NCI-H69 (cell line): ENCODE results near the gene COL26A1.

ENCODE experiments used
- DNase-seq: peaks from one replicate; lab custom pipeline; 2025; lab: John Stamatoyannopoulos, UW

COL26A1 gene

GRCh38 chr7:101575168-101575567, 212.5 kb downstream of the COL26A1 start:
- DNase-seq: no peak

GRCh38 chr7:101575721-101576120, 213.0 kb downstream of the COL26A1 start:
- DNase-seq: no peak

GRCh38 chr7:101576998-101577397, 214.3 kb downstream of the COL26A1 start:
- no peak for DNase-seq

- no peak for DNase-seq
These were observed 215.9 kb downstream of the COL26A1 start for GRCh38 chr7:101578552-101578951.

- no peak for DNase-seq
These were observed 217.9 kb downstream of the COL26A1 start for GRCh38 chr7:101580596-101580995.

GRCh38 chr7:101581891-101582290, 219.2 kb downstream of the COL26A1 start:
- DNase-seq: no peak

- DNase-seq: no peak
These were observed 220.3 kb downstream of the COL26A1 start for GRCh38 chr7:101582971-101583370.

- DNase-seq: peak; percentile 86
These were observed 223.6 kb downstream of the COL26A1 start for GRCh38 chr7:101586078-101586905.

GRCh38 chr7:101586906-101587677, 224.4 kb downstream of the COL26A1 start:
- peak; percentile 16 for DNase-seq

GRCh38 chr7:101588131-101588935, 225.7 kb downstream of the COL26A1 start:
- no peak for DNase-seq

GRCh38 chr7:101589052-101589451, 226.4 kb downstream of the COL26A1 start:
- no peak for DNase-seq

GRCh38 chr7:101589976-101590662, 227.4 kb downstream of the COL26A1 start:
- peak; percentile 44 for DNase-seq

GRCh38 chr7:101590663-101591435, 228.2 kb downstream of the COL26A1 start:
- no peak for DNase-seq

GRCh38 chr7:101591504-101591903, 228.8 kb downstream of the COL26A1 start:
- DNase-seq: no peak

- no peak for DNase-seq
These were observed 230.9 kb downstream of the COL26A1 start for GRCh38 chr7:101593556-101593955.

- no peak for DNase-seq
These were observed 232.1 kb downstream of the COL26A1 start for GRCh38 chr7:101594790-101595189.

- no peak for DNase-seq
These were observed 232.6 kb downstream of the COL26A1 start for GRCh38 chr7:101595246-101595645.

- DNase-seq: no peak
These were observed 233.3 kb downstream of the COL26A1 start for GRCh38 chr7:101595766-101596537.

GRCh38 chr7:101596898-101597297, 234.2 kb downstream of the COL26A1 start:
- no peak for DNase-seq

- DNase-seq: no peak
These were observed 235.3 kb downstream of the COL26A1 start for GRCh38 chr7:101597941-101598340.
